ENCODE measurements around the gene C1QTNF7.

- no peak for TF ChIP-seq POLR2AphosphoS5 (IDR thresholded peaks at IDR 0.05; ENCODE audit: borderline replicate concordance, low read depth, low read length)
- TF ChIP-seq EZH2 (IDR thresholded peaks at IDR 0.05) = no peak
These were observed 31.6 kb upstream of the C1QTNF7 start for GRCh38 chr4:15396157-15396800.
